NB4 (cell line): ENCODE data around the gene CELF4.

Experiments used
- CTCF ChIP-seq: IDR thresholded peaks from one replicate; pipeline ENCODE4 v1.5.1; 2012; ENCODE audit warnings: low read depth, low read length
- MAX ChIP-seq: IDR thresholded peaks from 2 replicates; pipeline ENCODE4 v1.6.1; 2011; ENCODE audit warnings: low read depth, low read length

GRCh38 chr18:37575646-37576045, 10.0 kb upstream of the CELF4 start:
- TF ChIP-seq CTCF = no peak
- no peak for TF ChIP-seq MAX
